CD4-positive, alpha-beta T cell treated with Interleukin-4 for 4 hours (primary cell): Measurements from ENCODE around the gene SBF2.

Experiments used
- DNase-seq: peaks from one replicate; pipeline ENCODE4 v3.0.0-alpha.2; 2020

The SBF2 gene

DNA sequence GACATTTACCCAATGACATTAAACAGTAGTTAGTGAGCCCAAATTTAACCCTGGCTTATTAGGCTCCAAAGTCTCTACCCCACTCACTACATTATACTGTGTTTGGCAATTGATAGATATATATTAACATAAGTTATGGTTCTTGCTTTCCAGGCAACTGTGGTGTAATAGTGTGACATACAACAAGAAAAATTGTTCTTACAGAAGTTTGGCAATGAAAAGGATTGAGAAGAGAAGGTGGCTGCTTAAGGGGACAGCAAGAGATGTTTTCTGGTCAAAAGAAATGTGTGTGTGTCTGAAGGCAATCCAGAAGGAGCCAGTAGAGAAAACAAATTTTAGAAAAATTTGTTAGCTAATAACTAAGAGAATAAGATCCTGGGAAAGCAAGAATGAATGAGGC, 497.8 kb downstream of the SBF2 start:
- no peak for DNase-seq

DNA sequence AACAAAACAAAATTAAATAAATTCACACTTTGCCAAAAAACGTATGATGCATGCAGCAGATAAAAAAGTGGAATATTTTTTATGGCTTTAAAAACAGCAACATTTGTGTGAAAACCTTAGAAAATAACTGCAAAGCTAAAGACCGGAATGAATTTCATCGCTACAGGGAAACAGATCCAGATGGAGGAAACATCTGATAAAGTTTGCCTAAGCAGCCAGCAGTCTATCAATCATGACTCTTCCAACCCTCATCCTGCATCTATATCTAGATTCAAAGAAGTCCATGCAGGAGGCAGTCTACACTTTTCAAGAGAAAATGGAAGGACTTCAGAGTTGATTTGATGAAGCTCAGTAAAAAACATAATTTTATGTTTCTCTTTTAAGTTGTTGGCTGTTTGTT, 503.3 kb downstream of the SBF2 start:
- no peak for DNase-seq

DNA sequence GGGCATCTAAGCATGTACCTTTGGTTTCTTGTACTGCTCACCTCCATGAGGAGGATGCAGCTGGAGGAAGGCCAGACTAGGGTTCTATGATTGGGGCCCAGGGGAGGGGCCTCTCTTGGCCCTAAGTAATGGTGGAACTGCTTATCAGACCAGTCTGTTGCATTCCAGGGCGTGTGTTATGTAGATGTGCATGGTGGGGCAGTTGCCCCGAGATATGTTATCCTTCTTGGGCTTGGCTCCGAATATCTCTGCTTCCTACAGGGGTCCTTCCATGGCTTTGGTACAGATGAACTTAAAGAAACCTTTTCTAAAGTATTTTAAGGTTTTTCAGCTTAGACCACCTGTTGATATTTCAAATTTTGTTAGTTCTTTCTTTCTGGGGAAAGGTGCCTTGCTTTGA, 504.1 kb downstream of the SBF2 start:
- no peak for DNase-seq

GRCh38 chr11:9787981-9788521, 506.0 kb downstream of the SBF2 start:
- no peak for DNase-seq

DNA sequence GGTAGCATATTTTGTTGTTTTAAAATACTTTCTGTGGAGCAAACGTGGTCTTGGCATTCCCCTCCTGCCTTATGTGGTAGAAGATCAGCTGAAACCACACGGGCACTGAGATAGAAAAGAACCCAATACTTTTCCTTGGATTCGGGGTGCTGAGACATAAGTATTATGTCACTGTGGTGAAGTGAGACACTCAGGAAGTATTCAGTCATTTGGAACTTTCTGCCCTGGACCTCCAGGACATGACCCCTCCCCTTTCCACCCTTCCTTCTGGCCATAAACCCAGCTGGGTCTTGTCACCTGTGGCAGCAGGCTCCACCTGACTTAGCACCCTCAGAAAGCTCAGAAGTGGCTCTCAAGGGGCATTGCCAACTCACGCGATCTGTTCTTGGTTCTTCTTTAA, 506.8 kb downstream of the SBF2 start:
- no peak for DNase-seq

DNA sequence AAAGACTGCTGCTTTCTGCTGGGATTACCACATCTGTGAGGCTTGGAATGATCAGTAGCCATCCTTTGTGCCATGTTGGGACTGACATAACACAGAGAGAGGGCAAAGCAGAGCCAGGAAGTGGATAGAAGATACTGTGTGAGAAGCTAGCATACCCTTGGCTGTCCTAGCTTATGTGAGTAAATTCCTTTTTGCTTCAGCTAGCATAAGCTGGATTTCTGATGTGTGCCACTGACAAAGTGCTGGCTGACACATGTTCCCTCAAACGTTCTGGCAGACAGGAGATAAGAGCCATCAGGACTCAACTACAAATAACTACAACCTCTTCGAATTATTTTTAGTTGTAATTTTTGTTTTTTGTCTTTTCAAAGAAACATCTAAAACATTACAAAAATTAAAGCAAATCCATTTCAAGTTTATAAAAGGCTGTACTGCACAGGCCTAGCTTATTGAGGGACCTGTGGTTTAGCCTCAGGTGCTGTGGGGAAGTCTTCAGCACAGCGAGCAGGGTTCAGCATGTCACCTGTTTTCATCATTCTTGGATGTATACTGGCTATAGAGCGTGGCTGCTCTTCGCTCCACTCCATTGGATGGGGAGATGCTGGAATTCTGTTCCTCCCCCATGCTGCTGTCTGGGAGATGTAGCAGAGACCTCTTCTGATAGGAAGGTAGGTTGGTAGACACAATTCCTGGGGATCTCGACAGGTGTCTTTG, 509.3 kb downstream of the SBF2 start:
- DNase-seq: no peak

DNA sequence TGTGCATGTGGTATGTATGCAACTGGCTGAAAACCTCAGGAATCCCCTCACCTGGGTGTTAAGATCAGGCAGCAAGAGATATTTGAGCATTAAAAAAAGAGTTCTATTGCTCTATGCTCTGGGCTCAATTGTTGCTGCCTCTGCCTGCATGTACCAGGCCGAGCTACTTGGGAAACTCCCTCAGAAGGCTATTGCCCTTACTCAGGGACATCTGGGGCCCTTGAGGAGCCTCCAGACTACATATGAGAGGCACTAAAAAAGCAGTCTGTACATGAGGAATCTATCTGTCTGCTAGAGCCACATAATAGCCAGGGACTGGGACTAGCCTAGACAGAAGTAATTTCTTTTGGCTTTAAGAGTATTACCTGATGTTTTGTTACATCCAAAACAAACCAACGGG, 510.0 kb downstream of the SBF2 start:
- no peak for DNase-seq

GRCh38 chr11:9780929-9781328, 513.1 kb downstream of the SBF2 start:
- DNase-seq: no peak

DNA sequence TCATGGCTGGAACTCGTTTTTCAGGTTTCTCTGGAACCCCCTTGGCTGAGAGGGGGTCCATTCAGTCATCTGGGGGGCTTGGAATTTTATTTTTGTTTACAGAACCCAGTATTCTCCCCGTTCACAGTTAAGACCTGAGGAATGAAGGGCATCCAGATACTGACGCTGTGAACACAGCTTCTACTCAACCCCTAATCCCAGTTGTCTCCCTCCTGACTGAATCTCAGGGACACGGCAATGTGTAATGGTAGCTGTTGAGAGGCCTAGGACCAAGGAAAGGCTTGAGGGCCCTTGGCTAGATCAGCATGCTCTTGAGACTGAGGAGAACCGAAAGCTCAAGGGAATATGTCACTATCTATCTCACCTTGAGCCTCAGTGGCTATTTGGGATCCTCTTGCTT, 516.5 kb downstream of the SBF2 start:
- DNase-seq: no peak

GRCh38 chr11:9777066-9777465, 517.0 kb downstream of the SBF2 start:
- DNase-seq: no peak

DNA sequence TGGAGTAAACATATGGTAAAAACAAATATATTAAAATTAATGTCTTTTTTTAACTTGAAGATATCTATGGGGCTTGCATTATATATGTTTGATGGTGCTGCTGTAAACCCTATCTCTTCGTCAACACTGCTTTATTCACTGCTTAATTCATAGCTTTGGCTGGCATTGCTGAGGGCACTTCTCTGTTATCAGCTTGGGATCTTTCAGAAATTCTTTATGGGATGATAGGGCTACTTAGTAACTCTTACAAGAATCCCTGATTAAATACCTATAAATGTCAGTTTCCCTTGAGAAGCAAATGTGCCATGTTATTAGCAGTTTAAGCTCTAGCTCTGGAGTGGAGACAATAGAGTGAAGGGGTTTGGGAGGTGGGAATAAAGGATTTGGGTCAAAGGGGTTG, 517.8 kb downstream of the SBF2 start:
- DNase-seq: no peak

DNA sequence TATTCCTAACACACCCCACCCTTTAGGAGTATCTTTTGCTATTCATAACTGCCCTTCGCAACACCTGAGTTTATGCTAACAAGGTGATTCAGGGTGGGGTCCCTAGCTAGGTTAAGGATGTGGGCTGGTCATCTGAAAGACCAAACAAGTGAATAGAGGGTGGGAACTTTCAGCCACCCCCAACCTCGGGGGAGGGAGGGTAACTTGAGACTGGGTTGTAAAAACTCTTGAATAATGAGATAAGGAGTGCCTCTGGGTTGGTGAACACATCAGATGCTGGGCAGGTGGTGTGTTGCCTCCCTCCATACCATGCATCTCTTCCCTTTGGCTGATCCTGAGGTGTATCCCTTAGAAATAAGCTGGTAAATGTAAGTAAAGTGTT, 518.6 kb downstream of the SBF2 start:
- no peak for DNase-seq

GRCh38 chr11:9774591-9775397, 519.2 kb downstream of the SBF2 start:
- no peak for DNase-seq

- no peak for DNase-seq
These were observed 519.9 kb downstream of the SBF2 start for GRCh38 chr11:9774109-9774508.

- DNase-seq: no peak
These were observed 520.5 kb downstream of the SBF2 start for GRCh38 chr11:9773524-9773923.

GRCh38 chr11:9772218-9772617, 521.8 kb downstream of the SBF2 start:
- no peak for DNase-seq

GRCh38 chr11:9771071-9771511, 522.9 kb downstream of the SBF2 start:
- no peak for DNase-seq

GRCh38 chr11:9769621-9770020, 524.4 kb downstream of the SBF2 start:
- no peak for DNase-seq

- no peak for DNase-seq
These were observed 528.5 kb downstream of the SBF2 start for GRCh38 chr11:9765320-9766101.

DNA sequence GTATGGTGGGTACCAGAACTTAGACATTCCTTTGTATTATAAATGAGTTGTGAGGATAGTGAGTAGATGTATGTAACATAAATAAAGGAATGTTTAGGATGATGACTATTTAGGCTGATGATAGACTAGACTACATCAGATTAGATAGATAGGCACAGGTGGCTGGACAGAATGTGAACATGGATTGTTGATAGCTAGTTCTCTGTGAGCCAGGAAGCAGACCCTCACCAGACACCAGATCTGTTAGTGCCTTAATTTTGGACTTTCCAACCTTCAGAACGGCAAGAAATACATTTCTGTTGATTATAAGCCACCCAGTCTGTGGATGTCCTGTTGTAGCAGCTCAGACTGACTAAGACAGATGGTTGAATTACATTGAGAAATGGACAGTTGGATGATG, 530.7 kb downstream of the SBF2 start:
- DNase-seq: no peak

GRCh38 chr11:9762531-9762930, 531.5 kb downstream of the SBF2 start:
- no peak for DNase-seq

- no peak for DNase-seq
These were observed 532.5 kb downstream of the SBF2 start for GRCh38 chr11:9761441-9761945.

DNA sequence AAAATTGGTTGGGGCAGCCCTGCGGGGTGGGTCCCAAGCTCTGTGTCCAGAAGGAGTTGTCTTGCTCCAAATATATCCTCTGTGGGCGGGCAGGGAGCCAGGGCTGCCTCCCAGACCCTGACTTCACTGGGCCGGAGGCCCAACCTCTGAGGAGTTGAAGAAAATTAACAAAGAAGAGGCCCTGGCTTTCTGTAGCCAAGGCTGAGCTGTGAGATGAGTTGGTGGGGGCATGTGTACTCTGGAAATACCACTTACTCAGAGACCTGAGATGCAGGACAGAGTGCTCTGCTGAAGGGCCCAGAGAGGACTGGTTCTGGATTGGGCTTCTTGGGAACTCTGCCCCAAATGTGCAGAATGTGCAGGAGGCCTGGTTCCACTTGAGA, 533.8 kb downstream of the SBF2 start:
- DNase-seq: no peak
